Daoy (cell line): ENCODE measurements around the gene LOC101059915.

Experiments
- DNase-seq: peaks from one replicate; pipeline ENCODE4 v3.0.0-alpha.2; 2015; ENCODE audit warnings: low read depth

LOC101059915 gene

DNA sequence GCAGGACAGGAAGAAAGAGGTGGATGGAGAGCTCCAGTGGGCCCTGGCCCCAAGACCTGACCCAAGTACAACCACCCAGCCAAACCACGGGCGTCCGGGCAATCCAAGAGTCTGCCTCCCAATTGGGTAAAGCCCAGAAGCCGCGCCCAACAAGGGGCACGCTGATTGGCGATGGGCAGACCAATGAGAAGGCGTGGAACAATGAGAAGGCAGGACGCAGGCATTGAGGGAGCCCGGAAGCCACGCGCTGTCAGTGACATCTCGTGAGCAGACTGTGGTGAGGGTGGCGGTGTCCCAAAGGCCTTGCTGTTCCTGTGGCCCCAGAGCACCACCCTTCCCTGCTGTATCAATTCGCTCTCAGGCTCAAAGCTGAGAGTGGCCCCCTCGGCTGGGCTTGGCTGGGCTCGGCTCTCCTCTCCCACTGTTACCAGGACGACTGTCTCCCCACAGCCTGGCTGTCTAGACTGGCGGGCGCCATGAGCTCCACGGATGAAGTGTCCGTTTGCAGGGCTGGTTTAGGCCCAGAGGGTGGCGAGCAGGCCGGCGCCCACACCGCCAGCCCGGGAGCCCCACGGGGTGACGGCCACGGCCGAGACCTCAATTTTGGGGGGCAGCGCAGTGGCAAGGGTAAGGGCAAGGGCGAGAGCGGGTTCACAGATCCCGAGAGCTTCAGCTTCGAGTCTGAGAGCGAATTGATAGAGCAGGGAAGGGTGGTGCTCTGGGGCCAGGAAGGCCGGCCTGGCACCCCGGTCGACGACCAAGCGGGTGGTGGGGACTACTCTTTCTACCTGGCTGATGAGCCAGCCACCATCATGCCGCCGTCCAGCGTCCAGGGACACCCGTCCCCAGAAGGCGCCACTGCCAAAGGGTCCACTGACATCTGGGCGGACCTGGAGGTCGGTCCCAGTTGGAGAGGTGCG, at the start of gene LOC101059915:
LOC101059915 (plus strand) TSS at position 219 of the 920 bp plus-strand sequence.
- no peak for DNase-seq

DNA sequence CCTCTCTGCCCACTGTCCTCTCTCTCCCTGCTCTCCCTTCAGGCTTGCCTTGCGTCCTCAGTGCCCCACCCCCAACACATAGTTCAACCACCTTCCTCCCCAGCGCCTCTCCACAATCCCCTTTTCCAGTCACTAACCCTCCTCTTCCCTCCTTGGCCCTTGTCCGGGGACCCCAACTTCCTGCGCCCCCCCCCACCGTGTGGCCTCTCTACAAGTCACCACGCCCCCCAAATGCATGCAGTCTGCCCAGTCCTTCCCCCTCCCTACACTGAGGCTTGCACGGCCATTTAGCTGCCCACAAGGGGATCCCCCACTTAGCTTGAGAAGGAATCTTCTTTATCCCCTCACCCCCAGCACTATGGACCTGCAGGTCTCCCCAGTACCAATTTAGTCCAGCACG, 49.6 kb upstream of the LOC101059915 start:
- no peak for DNase-seq

DNA sequence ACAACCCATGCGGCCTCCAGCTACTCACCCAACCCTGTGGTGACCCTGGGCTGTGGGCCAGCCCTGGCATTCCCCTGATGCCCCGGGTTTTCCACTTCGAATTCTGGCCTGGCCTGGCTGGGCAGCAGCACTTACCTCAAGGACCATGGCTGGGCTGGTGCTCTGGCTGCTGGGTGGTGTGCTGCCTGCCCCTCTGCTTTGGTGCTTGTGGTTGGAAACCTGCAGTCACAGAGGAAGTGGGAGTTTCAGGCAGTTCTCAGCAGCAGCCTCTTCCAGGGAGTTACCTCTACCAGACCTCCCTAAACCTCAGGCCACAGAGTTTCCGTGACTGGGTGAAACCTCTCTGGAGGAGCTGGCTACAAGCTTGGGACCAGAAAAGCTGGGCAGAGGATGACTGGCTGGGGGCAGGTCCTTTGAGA, 49.0 kb upstream of the LOC101059915 start, which contains the start of gene CXCR3:
CXCR3 (minus strand) TSS at position 209 of the 419 bp plus-strand sequence; CDS start at position 147, 62 bp downstream.
- peak; percentile 5 for DNase-seq

DNA sequence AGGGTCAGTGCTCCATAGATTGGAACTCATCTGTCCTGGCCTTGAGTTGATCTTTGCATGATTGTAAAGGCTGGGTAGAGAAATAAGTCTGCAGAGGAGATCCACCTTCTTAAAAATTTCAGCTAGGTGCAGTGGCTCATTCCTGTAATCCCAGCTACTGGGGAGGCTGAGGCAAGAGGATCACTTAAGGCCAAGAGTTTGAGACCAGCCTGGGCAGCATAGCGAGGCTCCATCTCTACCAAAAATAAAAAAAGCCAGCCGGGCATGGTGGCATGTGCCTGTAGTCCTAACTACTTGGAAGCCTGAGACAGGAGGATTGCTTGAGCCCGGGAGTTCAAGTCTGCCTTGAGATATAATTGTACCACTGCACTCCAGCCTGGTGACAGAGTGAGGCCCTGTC, 48.6 kb upstream of the LOC101059915 start:
- DNase-seq: no peak

- no peak for DNase-seq
Observed at GRCh38 chrX:71619193-71619592, 48.2 kb upstream of the LOC101059915 start.

DNA sequence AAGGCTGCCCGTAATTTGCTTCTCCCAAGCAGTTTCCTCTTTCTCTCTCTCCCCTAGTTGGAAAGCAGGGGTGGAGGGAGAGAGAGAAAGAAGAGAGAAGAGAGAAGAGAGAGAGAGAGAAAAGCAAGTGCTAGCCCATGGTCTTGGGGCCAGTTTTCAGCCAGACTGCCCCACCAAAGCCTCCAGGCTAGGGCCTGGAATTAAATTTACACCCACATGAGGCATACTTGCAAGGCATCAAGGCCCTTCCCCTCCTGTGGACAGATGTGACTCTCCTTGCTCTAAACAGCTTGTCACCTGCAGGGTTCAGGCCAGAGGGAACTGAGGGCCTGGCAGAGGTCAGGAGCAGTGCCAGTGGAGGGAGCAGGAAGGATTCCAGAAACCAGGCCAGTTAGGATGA, 47.4 kb upstream of the LOC101059915 start:
- DNase-seq: no peak

- DNase-seq: no peak
Observed at GRCh38 chrX:71621603-71622002, 45.7 kb upstream of the LOC101059915 start.

- no peak for DNase-seq
Observed at GRCh38 chrX:71622032-71622575, 45.2 kb upstream of the LOC101059915 start.

DNA sequence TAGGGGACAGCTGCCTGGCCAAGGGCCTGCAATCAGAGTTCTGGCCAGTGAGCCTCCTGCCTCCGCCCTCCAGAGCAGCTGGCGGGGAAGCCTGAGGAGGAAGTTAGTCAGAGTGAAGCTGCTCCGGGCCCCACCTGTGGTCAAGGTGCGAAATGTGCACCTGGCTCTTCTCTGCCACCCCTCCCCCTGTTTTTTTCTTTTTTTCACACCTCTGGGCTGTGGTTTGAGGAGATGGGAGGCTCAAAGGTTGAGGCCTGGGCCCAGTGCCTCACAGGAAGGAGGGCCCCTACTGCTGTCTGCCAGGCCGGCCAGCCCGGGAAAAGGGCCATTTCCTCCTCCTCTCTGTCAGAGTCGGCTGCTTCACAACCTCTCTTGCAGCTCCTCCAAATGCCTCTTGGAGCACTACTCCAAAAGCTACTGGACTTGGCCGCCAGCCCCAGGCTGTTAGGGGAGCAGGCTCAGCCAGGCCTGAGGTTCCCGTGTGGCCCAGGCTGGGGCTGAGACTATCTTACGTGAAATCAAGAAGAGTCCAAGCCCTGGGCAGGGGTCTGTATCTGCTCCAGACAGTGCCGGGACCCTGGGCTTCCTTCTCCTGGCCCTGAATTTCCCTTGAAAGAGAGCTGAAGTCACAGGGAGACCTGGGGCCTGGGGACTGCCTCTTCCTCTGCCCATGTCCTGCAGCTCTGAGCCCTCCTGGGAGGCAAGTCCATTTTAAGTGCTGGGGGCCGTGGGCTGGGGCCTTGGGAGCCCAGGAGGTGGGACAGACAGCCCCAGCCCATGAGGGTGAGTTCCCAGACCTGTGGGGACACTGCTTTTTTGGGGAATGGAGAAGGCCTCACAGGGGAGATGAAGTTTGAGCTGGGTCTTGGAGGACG, 44.5 kb upstream of the LOC101059915 start:
- peak; percentile 41 for DNase-seq

DNA sequence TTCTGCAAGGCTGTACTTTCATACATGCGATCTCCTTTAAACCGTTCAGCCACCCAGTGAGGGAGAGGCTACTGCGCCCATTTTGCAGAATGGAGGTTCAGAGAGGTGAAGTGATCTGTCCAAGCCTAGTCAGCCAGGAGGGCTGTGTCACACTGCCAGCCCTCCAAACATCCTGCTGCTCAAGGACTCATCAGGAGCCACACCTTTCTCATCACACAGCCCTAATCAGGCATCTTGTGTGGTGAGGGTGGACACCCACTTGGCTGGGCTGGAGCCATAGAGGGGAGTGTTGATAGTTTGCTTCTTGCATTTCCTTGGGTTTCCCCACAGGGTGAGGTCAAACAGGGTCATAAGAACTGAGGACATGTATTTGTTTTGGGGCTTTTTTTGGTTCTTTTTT, 43.6 kb upstream of the LOC101059915 start:
- DNase-seq: no peak

DNA sequence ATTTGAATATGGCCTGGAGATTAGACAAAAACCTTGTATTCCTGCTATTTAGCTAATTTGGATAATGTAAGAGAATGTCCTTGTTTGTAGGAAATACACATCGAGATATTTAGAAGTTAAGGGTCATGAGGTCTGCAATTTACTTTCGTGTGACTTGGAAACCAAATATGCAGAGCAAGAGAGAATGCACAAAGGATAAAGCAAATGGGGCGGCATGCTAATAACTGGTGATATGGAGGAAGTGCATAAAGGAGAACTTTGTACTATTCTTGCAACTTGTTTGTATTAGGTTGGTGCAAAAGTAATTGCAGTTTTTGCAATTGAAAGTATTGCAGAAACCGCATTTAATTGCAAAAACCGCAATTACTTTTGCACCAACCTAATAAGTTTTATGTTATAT, 41.9 kb upstream of the LOC101059915 start:
- no peak for DNase-seq

DNA sequence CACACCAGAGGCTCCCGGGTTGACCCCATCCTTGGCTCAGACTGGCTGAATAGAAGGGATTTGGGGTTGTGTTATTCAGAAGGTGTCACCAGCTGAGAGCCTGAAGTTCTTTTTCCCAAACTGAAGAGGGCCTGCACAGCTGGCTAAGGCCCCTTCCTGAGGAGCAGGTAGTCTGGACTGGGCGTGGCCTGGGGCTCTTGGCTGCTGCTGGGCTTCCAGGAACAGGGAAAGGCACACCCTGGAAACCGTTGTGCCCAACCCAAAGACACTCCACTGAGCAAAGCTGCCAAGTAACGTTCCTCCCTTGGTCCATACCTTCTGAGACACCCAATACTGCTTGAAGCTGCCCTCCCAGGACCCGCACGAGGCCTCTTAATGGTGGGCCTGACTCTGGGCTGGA, 40.8 kb upstream of the LOC101059915 start:
- DNase-seq: no peak

GRCh38 chrX:71627588-71628404, 39.5 kb upstream of the LOC101059915 start:
- DNase-seq: no peak

- no peak for DNase-seq
Observed at GRCh38 chrX:71629467-71629866, 37.9 kb upstream of the LOC101059915 start.

DNA sequence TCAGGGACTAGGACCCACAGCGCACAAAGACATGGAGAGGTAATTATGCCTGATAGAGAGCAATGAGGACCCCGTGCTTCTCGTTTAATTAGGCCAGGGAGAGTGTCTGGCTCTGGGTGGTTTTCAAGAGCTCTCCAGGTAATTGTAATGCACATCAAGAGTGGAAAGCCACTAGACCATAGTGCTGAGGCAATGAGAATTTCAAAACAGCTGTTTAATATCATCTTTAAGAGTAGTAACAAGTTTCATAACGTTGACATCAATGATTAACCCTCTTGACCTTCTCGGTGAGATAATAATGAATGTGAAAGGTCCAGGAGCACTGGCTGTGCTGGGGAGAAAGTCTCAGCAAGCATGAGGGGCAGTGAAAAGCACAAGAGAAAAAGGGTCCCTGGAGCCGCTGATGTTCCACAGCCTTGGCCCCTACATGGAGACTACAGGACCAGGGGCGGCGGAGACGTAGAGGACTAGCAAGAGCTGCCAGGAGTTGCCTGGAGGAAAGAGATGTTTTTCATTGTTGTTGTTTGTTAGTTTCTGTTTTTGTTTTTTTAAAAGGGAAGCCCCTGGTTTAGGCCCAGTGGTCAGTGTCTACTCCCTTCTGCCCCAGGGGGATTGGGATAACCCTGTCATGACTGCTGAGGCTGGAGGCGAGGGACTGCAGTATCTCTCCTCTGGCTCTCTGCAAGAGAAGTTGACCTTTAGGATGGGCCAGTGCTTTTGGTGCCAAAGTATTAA, 34.3 kb upstream of the LOC101059915 start:
- no peak for DNase-seq

GRCh38 chrX:71634366-71634765, 33.0 kb upstream of the LOC101059915 start:
- no peak for DNase-seq

GRCh38 chrX:71636438-71637252, 30.7 kb upstream of the LOC101059915 start:
- no peak for DNase-seq

GRCh38 chrX:71637253-71637618, 30.1 kb upstream of the LOC101059915 start:
- DNase-seq: peak; percentile 10

GRCh38 chrX:71637848-71638247, 29.5 kb upstream of the LOC101059915 start:
- DNase-seq: peak; percentile 21

GRCh38 chrX:71638409-71638808, 28.9 kb upstream of the LOC101059915 start:
- DNase-seq: no peak
